ENCODE results near the gene SMYD1. TPM values are rescaled to one million over a fixed set of nuclear protein-coding genes. Genes with fewer than 3 reads are reported as not detected.

SMYD1 gene
- total RNA-seq, 1 donor from 2014 or later, result not detected

DNA sequence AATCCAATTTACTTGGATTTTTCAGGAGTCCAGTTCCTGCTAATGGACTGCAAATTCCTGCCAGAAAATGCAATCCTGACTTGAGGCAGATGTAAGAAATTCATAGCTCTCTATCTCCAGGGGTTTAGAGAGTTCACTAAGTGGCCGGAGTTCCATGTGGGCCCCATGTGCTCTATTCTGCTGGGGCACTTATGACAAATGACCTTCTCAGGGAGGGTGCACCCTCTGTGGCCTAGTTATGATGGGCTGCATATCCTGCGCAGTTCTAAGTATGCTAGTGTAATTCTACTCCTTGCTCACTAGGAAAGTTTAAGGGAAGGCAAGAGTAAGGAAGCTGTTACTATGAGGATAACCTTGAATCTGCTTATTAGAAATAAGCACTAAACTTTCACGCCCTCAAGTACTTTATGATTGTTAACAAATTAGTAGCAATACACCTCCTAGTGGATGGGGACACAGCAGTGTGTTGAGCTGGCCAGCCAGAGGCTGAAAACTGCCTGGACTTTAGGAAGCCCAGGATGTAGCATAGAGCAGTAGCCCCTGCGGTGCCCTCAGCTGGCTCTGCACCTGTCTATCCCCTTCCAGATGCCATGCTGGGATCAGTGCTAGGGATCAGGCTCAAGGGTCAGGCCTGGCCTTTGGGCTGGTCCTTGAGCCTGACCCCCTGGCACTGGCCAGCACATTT is 14.4 kb downstream of the SMYD1 start:
- H3K9ac ChIP-seq, result no peak overlapping the region
- peaks cover 23% of the 10 kb centered on the region for H3K4me1 Mint-ChIP-seq
- H3K4me2 ChIP-seq, result no peak overlapping the region
- no peak overlapping the region for H3K4me3 ChIP-seq
- no peaks in the 10 kb centered on the region for H3K9me3 ChIP-seq (ENCODE audit: low read depth)
- no peak overlapping the region for H2AFZ ChIP-seq (replicated peaks)
- H3K4me1 ChIP-seq, result peaks cover 4% of the 10 kb centered on the region
- H3K27ac ChIP-seq, result no peak overlapping the region
- no peaks in the 10 kb centered on the region for H3K9me3 Mint-ChIP-seq
- peaks cover 2% of the 10 kb centered on the region for H3K27me3 Mint-ChIP-seq (ENCODE audit: insufficient read depth, low read depth)
- H3F3A ChIP-seq (ENCODE audit: low read depth), result no peaks in the 10 kb centered on the region
- H3K36me3 Mint-ChIP-seq, result no peaks in the 10 kb centered on the region
- no peak for DNase-seq (ENCODE audit: low spot score)
- TF ChIP-seq, protein P1, sequence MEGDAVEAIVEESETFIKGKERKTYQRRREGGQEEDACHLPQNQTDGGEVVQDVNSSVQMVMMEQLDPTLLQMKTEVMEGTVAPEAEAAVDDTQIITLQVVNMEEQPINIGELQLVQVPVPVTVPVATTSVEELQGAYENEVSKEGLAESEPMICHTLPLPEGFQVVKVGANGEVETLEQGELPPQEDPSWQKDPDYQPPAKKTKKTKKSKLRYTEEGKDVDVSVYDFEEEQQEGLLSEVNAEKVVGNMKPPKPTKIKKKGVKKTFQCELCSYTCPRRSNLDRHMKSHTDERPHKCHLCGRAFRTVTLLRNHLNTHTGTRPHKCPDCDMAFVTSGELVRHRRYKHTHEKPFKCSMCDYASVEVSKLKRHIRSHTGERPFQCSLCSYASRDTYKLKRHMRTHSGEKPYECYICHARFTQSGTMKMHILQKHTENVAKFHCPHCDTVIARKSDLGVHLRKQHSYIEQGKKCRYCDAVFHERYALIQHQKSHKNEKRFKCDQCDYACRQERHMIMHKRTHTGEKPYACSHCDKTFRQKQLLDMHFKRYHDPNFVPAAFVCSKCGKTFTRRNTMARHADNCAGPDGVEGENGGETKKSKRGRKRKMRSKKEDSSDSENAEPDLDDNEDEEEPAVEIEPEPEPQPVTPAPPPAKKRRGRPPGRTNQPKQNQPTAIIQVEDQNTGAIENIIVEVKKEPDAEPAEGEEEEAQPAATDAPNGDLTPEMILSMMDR (IDR thresholded peaks at IDR 0.05), result no peak
- H4K20me1 ChIP-seq (ENCODE audit: low read depth), result no peaks in the 10 kb centered on the region
- H3K27ac Mint-ChIP-seq, result no peak overlapping the region
- H3K27me3 ChIP-seq, result no peaks in the 10 kb centered on the region
- no peaks in the 10 kb centered on the region for H3K36me3 ChIP-seq
- H3K4me3 Mint-ChIP-seq, result no peak overlapping the region
- H3K79me2 ChIP-seq (ENCODE audit: low read depth), result no peaks in the 10 kb centered on the region

GRCh38 chr2:88082781-88083180 is 15.2 kb downstream of the SMYD1 start:
- no peak for TF ChIP-seq EZH2phosphoT487 (IDR thresholded peaks at IDR 0.05)
- TF ChIP-seq, protein P1 (IDR thresholded peaks at IDR 0.05), result no peak
- TF ChIP-seq EZH2 (IDR thresholded peaks at IDR 0.05), result no peak
- H3K4me1 Mint-ChIP-seq, result peaks cover 19% of the 10 kb centered on the region
- H2AFZ ChIP-seq (replicated peaks), result no peak overlapping the region
- H3K4me3 ChIP-seq, result no peak overlapping the region
- H3K9me3 ChIP-seq (ENCODE audit: low read depth), result no peaks in the 10 kb centered on the region
- H3K27ac ChIP-seq, result no peak overlapping the region
- no peaks in the 10 kb centered on the region for H3F3A ChIP-seq (ENCODE audit: low read depth)
- H3K4me2 ChIP-seq, result no peak overlapping the region
- DNase-seq (ENCODE audit: low spot score), result no peak
- H3K36me3 ChIP-seq, result no peaks in the 10 kb centered on the region
- no peaks in the 10 kb centered on the region for H4K20me1 ChIP-seq (ENCODE audit: low read depth)
- H3K27me3 Mint-ChIP-seq (ENCODE audit: insufficient read depth, low read depth), result peaks cover 2% of the 10 kb centered on the region
- no peaks in the 10 kb centered on the region for H3K9me3 Mint-ChIP-seq
- H3K79me2 ChIP-seq (ENCODE audit: low read depth), result no peaks in the 10 kb centered on the region
- H3K4me3 Mint-ChIP-seq, result no peak overlapping the region
- H3K9ac ChIP-seq, result no peak overlapping the region
- H3K27ac Mint-ChIP-seq, result no peak overlapping the region
- H3K27me3 ChIP-seq, result no peaks in the 10 kb centered on the region
- H3K36me3 Mint-ChIP-seq, result no peaks in the 10 kb centered on the region
- peaks cover 4% of the 10 kb centered on the region for H3K4me1 ChIP-seq

GRCh38 chr2:88085099-88085498 is 17.5 kb downstream of the SMYD1 start:
- no peaks in the 10 kb centered on the region for H3K36me3 ChIP-seq
- no peak overlapping the region for H3K4me2 ChIP-seq
- no peak for DNase-seq (ENCODE audit: low spot score)
- no peak overlapping the region for H3K27ac ChIP-seq
- H3K4me1 ChIP-seq, result peaks cover 4% of the 10 kb centered on the region
- no peak overlapping the region for H2AFZ ChIP-seq (replicated peaks)
- no peak overlapping the region for H3K4me3 ChIP-seq
- H3K79me2 ChIP-seq (ENCODE audit: low read depth), result no peaks in the 10 kb centered on the region
- H3K4me3 Mint-ChIP-seq, result no peak overlapping the region
- H3K27me3 ChIP-seq, result no peaks in the 10 kb centered on the region
- no peaks in the 10 kb centered on the region for H3K9me3 ChIP-seq (ENCODE audit: low read depth)
- H4K20me1 ChIP-seq (ENCODE audit: low read depth), result no peaks in the 10 kb centered on the region
- TF ChIP-seq, protein P1 (IDR thresholded peaks at IDR 0.05), result no peak
- TF ChIP-seq EZH2 (IDR thresholded peaks at IDR 0.05) (no peak), EZH2phosphoT487 (IDR thresholded peaks at IDR 0.05) (no peak)
- H3K9me3 Mint-ChIP-seq, result no peaks in the 10 kb centered on the region
- H3K27ac Mint-ChIP-seq, result no peak overlapping the region
- H3K4me1 Mint-ChIP-seq, result peaks cover 19% of the 10 kb centered on the region
- H3K36me3 Mint-ChIP-seq, result no peaks in the 10 kb centered on the region
- peaks cover 6% of the 10 kb centered on the region for H3K27me3 Mint-ChIP-seq (ENCODE audit: insufficient read depth, low read depth)
- H3F3A ChIP-seq (ENCODE audit: low read depth), result no peaks in the 10 kb centered on the region
- H3K9ac ChIP-seq, result no peak overlapping the region

Data from neural progenitor cell (in vitro differentiated cells).